Renal cortex interstitium (tissue), 11 donors: ENCODE measurements around the gene MACROD2. TPM values are rescaled to one million over a fixed set of nuclear protein-coding genes. Genes with fewer than 3 reads are reported as not detected.
"Not testable (repeated sequence)": the region's sequence is repeated elsewhere in the genome, so short reads cannot be mapped to it uniquely, and the experiment has no call there.

ENCODE experiments used
- DNase-seq, 11 donors: peaks; one replicate each; pipeline ENCODE4 v3.0.0-alpha.2; 2013; ENCODE audit warnings: low read depth in 9 of 11, low spot score in 4 of 11; ENCODE audit errors: extremely low read depth in 1 of 11
- polyA plus RNA-seq, 3 donors: library from polyadenylated mRNA; unstranded; fragments of 120-200 nt; gene quantifications; one replicate each; pipeline ENCODE4 v1.2.1, GENCODE V29; 2013; ENCODE audit not compliant: insufficient read length in 3 of 3

MACROD2 gene
- polyA plus RNA-seq, 3 donors, result 12.2 to 14.6 (median 14.0) TPM

DNA sequence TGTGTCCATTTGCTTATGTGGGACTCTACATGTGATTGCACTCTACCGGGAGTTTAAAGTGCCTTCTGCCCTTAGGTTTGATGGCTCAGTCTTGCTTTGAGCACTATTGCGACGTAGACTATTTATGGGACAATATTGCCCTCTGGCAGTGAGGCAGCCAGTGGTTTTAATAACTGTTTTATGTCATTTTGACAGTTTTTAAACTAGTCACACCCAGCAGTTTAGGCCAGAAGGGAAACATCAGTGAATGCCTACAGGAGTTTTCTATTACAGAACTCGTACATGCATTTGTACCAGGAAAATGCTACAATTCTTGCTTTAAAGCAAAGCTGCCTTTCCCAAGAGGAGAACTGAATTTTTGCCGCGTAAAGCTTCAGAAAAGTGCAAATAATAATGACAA lies 1764.3 kb downstream of the MACROD2 start:
- peak in 5 of 11 donors; percentile 5 to 37 (median 29) for DNase-seq

DNA sequence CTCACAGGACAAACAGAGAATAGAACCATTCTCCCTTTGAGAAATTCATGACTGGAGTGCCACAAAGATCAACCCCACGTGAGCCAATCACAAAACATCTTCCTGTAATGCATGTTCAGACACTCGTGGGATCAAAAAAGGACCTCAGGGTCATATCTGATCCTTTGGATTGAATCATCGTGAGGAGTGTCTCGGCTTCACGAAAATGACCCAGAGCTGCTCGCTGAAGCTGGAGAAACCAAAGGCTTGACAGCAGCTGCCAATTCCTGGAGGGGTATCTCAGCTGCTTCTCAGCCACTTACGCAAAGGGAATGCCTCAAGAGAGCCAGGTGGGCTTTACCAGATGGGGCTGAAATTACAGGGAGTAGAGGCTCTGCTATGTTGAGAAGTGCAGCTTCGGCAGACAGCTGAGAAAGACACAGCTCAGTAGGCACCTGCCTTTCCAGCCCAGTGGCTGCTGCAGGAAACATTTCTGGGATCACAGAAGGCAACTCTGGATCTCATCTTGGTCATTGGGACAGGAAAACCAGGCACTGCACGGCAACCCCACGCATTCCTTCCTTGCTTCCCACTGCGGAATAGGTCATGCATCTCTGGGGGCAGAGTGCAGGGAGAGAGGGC lies 1764.8 kb downstream of the MACROD2 start:
- peak in 8 of 11 donors; percentile 11 to 61 (median 36) for DNase-seq

DNA sequence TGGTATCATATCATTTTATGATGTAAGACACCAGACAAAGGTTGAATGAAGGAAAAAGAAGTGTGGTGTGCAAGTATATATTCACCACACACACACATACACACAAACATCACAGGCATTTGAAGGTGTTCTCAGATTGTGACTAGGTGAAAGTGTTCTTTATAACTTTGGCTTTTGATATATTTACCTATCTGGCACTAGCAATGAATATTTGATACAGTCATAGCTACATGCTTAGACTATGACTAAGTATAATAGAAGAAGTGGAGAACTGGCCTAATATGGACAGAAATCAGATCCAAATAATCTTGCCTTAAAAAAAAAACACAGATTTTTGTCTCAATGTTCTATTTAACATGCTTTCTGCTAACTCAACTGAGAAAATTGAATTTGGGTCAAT lies 1768.0 kb downstream of the MACROD2 start:
- DNase-seq, result no peak

DNA sequence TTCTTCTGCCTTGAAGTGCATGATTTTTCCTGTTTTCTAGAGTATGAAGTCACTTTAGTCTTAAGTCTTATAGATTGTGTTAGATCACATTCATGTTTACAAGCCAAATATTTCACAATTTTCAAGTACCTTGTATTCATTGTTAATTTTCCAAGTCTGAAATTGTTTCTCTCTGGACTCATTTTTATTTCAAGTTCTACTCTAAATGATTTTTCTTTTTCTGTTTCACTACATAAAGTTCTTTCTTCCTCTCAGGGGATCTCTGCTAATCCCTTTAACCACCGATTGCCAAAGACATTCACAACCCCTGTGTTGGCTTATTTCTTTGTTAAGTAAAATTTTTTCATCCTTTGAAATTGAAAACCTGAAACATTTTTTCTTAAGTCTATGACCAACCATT lies 1772.3 kb downstream of the MACROD2 start:
- no peak for DNase-seq

DNA sequence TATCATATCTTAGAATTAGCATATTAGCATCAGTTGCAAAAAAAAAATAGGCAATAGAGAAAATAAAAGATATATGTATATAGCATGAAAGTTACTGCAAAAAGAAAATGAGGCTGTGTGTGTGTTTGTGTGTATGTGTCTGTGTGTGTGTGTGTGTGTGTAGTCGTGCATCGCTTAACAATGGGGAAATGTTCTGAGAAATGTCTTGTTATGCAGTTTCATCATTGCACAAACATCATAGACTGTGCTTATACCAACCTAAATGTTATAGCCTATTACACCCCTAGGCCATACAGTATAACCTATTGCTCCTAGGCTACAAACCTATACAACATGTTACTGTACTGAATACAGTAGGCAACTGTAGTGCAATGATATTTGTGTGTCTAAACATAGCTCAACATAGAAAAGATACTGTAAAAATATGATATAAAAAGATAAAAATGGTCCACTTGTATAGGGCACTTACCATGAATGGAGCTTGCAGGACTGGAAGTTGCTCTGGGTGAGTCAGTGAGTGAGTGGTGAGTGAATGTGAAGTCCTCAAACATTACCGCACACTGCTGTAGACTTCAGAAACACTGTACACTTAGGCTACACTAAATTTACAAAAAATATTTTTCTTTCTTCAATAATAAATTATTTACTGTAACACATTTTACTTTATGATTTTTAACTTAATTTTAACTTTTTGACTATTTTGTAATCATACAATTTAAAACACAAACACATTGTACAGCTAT lies 1772.9 kb downstream of the MACROD2 start:
- no peak for DNase-seq

DNA sequence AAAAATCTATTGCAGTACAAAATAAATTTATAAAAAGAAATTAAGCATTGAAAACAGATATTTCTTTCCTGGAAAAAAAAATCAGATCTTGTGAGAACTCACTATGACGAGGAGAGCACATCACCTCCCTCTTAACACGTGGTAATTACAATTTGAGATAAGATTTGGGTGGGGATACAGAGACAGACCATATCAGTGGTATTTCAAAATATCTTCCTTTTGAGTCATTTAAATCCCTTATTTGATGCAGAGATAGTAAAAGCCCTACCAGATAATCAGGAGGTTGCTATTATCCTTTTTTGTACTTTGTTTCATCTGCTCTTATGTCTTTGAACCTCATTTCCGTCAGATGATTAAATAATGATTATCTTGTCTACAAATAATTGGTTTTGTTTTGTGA lies 1777.5 kb downstream of the MACROD2 start:
- no peak for DNase-seq

DNA sequence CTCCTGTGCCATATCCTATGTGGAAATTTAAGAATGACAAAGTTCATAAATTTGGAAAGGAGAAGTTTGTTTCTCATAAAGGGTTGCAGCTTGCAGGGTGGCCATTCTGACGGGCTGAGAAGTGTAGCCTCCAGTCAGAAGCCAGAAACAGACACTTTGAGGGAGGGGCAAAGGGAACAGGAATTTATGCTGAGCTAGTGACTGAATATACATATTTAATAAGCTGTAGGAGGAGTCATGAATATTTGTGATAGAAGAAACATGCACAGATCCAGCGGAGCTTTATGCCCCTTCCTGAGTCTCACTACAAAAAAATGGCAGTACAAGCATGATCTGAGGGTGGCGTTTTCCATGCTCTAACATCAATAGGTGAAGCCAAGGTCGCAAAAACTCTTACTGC lies 1779.6 kb downstream of the MACROD2 start:
- no peak for DNase-seq

DNA sequence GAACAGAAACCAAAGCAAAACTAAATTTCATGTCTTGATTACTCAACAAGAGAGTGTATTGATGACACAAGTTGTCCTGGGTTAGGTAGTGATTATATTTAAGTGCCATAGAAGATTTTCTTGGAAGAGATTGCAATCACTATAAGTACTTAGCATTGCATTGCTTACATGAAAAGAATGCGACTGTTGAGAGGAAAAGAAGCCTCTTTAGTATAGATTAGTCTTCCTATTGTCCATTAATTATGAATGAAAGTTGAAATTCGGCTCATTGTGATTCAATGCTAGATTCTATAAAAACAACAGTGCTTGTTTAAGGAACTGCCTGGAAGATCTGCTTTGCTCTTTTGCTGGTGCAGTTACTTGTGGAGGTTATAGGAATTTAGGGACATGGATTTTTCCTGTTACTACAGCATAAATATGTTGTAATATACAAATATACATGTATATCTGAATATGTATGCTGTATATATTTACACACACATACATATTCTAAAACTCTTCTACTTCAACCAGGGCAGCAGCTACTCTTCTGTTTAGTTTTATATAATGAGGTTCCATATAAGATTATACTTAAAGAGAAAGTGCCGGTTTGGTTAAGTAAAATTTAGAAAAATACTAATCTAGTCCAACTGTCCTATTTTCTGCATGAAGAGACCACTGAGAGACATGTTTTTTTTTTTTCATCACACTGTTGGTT lies 1781.6 kb downstream of the MACROD2 start:
- no peak for DNase-seq

DNA sequence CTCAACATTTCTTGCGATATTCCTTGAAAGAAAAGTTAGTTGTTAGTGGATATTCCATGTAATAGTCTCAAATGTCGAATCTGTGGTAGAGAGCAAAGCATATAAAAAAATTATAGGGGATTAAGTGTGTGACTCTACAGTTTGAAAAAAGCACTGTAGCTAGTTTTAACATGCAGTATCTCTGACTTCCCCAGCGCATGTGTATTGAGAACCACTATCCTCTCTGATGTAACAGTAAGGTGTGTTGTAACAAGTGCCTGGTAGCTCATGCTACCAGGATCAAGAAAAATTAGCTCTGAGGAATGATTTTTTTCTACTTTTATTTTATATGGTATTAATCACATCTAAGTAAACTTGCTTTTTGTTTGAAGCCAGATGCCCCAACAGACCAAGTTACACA lies 1788.7 kb downstream of the MACROD2 start:
- DNase-seq, result no peak

DNA sequence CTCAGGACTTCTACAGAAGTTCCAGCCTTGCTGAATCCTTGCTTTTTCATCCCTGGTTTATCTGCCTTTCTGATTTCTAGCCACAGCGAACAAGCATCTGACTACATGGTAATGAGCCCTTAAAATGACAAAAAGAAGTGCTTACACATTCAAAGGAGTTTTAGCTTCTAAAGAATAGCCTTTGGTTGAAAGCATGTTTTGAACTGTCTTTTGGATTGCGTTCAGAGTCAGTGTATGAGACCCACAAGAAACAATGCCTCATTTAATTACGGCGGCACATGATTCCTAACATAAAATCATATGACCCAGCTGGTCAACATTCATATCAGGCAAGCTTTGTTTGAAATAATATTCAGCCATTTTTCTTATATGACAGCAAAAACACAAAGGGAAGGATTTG lies 1793.8 kb downstream of the MACROD2 start:
- DNase-seq, result no peak

DNA sequence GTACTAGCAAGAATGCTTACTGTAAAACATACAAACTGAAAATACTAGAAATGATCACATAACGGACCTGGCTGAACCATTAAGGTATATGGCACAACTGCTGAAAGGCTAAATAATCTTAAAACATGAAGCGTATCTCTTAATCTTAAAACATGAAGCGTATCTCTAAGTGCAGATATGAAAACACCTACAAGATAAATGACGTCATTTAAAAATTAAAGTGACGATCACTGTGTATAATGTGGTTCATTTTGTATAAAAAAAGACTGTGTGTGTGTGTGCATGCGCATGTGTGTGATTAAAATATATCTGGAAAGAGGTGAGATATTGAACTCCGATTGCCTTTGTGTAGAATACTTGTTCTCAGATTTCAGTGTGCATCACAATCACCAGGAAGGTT lies 1797.5 kb downstream of the MACROD2 start:
- no peak for DNase-seq

DNA sequence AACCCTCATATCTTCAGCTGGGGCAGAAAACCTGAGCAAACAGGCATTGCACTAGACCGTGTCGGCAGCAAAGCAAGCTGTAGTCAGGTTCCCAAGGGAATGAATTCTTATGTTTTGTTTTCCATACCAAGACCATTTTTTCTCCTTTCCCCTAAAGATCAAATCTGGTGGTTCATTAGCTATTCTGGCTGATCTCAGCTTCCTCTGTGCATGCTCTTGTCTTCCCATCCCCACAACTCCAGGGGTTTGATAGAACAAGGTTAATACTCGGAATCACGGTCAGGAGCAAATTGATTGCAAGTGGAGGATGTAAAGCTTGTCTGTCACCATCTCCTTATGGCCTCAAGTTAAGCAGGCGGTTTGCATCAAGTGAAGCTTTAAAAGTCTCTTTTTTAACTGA lies 1799.1 kb downstream of the MACROD2 start:
- DNase-seq, result no peak

DNA sequence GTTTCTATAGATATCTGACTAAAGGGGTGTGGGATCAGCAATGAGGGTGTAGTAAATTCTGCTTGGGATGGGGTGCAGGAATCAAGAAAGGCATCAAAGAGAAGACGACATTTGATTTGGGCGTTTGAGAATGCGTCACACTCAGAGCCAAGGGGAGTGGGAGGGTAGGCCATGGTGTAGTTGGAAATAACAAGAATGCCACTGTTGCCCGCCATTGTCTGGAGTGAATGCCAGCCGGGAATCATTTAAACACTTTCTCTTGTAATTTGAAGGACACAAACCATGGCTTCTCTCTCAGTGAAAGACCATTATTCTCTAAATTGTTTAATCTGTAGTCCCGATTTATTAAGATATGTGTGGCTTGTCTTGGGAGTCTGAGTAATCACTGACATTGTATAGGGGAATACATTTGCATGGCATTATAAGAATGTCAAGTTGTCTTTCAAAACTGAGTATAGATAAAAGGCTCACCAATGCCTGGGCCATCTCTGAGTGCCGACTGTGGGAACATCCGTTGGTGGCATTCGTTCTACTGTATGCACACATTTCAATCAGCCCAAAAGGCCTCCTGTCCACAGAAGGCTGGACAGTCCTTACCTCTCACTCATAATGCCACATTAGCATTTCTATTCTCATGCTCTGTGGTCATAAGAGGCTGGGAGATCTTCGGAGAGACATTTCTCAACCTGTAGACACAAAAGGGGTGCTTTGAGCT lies 1800.1 kb downstream of the MACROD2 start:
- no peak for DNase-seq

DNA sequence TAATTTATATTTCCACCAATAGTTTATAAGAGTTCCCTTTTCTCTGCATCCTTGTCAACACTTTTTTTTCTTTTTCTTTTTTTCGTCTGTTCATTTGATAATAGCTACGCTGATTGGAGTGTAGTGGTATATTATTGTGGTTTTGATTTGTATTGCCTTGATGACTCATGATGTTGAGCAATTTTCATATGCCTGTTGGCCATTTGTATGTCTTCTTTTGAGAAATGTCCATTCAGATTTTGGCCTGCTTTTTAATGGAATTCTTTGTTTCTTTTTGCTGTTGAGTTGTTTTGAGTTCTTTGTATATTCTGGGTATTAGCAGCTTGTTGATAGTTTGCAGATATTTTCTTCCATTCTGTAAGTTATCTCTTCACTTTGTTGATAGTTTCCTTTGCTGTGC lies 1804.6 kb downstream of the MACROD2 start:
- no peak for DNase-seq

DNA sequence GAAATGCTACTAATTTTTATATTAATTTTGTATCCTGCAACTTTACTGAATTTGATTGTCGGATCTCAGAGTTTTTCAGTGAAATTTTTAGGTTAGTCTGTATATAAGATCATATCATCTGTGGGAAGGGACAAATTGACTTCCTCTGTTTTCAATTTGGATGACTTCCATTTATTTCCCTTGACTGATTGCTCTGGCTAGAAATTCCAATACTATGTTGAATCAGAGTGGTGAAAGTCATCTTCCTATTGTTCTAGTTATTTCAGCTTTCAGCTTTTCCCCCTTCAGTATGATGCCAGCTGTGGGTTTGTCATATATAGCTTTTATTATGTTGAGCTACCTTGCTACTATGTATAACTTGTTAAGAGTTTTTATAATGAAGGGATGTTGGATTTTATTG lies 1806.7 kb downstream of the MACROD2 start:
- no peak for DNase-seq

DNA sequence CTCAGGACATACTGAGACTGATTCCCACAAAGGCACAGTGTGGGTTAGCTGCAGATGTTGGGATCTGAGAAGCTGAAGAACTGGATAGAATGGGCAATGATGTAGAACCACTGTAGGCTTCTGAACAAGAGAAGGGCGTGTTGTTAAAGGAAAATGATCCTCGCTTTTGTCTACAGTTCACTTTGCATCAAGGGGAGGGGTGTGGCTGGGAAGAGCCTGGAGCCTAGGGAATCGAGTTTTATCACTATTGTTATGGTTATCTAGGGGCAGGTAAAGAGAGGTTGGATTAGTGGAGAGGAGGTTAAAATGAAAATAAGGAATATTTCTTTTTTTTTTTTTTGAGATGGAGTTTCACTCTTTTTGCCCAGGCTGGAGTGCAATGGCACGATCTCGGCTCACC lies 1809.8 kb downstream of the MACROD2 start:
- DNase-seq, result no peak

DNA sequence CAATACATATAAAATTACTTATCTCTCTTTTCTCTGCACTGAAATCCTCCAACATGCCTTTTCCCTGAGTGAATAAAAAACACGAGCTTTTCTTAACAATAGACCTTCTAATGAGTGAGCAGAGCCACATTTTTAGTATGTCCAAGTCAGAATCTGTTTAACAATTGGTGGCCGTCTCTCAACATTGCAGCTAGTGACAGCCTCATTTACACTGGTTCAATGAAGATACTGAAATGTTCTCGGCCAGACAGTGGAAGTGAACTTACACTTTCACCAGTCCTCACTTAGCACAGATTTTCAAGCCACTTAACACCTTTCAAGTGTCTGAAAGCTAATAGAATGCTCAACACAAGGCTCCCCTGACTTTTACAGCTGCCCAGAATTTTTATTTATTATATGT lies 1810.8 kb downstream of the MACROD2 start:
- DNase-seq, result no peak

DNA sequence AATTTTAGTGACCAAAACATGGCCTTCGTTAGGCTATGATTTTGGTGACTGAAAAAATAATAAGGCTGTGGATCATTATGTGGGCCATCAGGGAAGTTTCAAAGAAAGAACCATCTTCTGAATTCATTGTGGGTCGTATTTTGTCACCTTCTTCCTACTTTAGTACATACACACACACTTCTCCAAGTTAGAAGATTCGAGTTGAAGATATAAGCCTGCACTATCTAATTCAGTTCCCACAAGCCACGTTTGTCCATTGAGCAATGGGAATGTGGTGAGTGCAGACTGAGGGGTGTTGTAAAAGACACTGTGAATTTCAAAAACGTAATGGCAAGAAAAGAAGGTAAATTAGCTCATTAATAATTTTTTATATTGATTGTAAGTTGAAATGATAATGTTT lies 1812.0 kb downstream of the MACROD2 start:
- DNase-seq, result no peak

DNA sequence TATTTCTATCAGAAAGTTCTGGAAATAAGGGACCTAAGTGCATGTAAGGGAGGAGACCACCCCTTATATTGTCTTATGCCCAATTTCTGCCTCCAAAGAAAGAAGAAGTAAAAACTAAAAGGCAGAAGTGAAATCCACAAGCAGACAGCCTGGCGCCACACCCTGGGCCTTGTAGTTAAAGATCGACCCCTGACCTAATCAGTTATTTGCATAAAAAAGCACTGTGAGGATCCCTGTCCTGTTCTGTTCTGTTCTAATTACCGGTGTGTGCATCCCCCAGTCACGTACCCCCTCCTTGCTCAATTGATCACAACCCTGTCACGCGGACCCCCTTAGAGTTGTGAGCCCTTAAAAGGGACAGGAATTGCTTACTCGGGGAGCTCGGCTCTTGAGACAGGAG lies 1812.5 kb downstream of the MACROD2 start:
- not testable (repeated sequence) for DNase-seq

DNA sequence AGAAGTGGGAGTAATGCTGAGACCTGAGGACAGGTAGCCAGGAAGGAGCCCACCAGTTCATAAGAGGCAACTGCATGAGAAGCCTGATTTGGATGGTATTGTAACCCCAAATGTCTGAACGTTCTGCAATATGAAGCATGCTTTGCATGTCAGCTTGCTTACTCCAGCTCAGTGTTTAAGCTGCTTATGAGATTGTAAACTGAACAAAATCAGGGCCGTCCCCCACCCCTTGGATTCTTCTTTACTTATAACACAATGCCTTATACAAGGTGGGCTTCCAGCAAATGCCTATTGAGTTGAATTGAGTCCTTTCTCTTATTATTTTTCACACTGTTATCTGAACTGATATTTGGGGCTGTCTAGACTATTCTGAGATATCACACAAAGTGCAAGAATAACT lies 1816.6 kb downstream of the MACROD2 start:
- no peak for DNase-seq
